Measurements from ENCODE around the gene CD52.

DNA sequence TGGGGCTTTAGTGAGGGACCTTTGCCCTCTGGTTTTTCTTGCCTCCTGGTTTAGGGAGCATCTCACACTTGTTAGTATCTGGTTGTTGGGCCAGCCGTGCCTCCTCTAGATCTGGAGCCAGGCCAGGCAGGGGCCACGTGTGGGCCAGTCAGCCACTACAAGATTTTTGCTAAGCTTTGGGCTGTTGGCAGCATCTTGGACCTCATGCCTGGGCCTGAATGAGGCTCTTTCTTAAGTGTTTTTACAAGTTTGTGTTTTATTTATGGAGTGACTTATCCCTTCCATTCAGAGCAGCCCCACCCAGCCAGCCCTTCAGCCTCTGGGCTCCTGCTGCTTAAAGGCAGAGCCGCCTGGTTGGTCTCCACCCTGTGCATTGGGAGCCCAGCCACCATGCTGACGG lies 39.5 kb upstream of the CD52 start:
- TF ChIP-seq POLR2A (IDR thresholded peaks at IDR 0.05; ENCODE audit: low read depth, low read length), result no peak
- TF ChIP-seq POLR2AphosphoS5 (IDR thresholded peaks at IDR 0.05; ENCODE audit: low read depth, low read length), result no peak
- no peak for TF ChIP-seq PAX5 (IDR thresholded peaks at IDR 0.05; ENCODE audit: insufficient read depth, low read length, severe bottlenecking)
- TF ChIP-seq TAF1 (IDR thresholded peaks at IDR 0.05; ENCODE audit: low read depth, low read length), result no peak
- TF ChIP-seq SPI1 (IDR thresholded peaks at IDR 0.05; ENCODE audit: low read depth, low read length), result no peak
- no peak for TF ChIP-seq POU2F2 (IDR thresholded peaks at IDR 0.05; ENCODE audit: low read depth, low read length)
